NCI-H187 (cell line): ENCODE data around the gene ITGAV.

Experiments
- DNase-seq, 2 experiments: peaks; one replicate each; lab custom pipeline; 2025; lab: John Stamatoyannopoulos, UW

Gene ITGAV

DNA sequence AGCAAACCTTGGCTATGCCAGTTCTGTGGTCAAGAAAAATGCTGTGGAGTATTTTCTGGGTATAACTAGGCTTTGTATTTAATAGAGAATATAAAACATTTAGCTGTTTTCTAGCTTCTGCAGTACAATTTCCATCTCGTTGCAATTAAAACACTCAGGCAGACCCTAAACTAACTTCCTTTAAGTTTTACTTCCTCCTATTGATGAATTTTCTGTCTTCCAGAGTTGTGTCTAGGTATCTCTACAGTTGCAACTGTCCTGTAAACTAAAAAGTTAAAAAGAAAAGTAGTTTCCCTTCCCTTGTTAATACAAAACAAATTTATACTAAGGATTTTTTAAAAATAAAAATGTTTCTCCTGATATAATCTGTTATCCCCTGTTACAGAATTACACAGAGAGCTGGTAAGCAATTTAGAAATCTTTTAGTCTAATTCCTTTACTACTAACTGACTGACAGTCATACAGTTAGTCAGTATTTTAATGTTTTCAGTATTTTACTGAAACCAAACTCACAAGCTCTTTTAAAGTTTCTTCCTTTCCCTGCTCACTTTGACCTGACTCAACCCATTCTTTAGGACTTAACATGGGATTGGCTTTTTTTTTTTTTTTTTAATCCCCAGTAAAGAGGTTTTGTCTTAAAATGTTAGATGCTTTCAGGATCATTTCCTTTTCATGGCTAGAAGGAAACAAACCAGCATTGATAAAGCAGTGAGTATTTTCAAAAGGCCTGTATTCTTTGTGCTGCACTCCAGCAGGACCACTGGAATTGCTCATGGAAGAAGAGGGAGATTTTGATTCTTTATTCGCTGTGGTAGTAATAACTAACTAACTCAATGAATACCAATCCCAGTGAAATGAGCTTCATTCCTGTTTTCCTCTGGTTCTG, 22.9 kb downstream of the ITGAV start:
- DNase-seq, result no peak

DNA sequence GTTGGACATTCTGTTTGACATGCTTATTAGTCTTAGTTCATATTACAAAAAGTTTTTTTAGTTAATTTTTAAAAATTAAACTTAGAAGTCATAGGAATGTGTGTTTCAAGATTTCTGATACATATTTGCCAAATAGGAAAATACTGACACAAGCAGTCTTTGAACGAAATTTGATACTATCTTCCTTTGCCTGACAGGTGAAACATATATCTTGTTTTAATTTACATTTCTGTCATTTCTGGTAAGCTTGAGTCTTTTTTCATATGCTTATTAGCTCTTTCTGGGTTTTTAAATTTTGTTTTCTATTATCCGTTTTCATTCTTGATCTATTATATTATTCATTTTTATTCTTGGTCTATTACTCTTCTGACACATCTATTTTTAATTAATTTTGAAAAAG, 24.5 kb downstream of the ITGAV start:
- no peak for DNase-seq

DNA sequence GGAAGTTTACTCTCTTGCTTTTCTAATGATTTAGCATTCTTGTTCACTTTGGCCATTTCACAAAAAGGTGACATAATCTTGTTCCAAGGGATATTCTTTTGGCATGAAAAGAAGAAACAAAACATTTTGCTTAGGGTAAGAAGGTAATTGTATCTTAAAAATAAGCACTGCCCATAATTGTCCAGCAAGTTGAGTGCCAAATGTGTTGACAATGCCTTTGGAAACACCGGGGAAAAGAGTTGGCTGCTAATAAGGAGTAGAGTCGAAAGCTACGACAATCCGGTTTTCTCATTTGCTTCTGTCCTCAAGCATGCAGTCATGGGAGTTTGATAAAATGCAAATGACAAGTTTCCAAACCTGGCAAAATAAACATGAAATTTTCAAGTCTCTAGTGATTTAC, 27.3 kb downstream of the ITGAV start:
- no peak for DNase-seq

GRCh38 chr2:186617771-186618170, 27.9 kb downstream of the ITGAV start:
- DNase-seq, result no peak

DNA sequence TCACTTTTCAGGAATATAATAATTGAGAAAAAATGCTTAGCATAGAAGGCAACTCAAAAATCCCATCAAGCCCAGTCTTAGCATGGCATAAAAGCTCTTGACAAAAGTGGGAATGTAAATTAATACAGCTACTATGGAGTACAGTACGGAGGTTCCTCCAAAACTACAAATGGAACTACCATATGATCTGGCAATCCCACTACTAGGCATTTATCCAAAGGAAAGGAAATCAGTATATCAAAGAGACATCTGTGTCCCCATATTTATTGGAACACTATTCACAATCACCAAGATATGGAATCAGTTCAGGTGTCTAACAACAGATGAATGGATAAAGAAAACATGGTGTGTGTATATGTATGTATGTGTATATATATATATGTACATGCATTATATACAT, 28.8 kb downstream of the ITGAV start:
- DNase-seq, result no peak

- DNase-seq, result no peak
Observed at GRCh38 chr2:186623084-186623483, 33.2 kb downstream of the ITGAV start.

DNA sequence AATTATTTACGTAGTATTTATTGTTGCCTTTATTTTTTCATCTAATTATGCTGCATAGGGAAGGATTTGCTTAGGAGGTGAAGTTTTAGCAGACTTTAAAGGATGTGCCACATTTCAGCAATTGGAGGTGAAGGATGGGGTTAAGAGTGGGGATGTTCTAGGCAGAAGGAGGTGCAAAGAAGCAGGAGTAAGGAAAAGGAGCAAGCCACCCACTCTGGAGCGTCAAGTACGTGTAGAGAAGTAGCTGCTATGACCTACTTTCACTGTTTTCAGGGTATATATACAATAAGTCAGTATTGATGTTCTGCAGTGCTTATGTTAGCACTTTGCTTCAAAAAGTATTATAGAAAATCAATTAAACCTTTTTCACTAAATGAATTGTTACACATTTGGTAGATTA, 34.4 kb downstream of the ITGAV start:
- no peak for DNase-seq

DNA sequence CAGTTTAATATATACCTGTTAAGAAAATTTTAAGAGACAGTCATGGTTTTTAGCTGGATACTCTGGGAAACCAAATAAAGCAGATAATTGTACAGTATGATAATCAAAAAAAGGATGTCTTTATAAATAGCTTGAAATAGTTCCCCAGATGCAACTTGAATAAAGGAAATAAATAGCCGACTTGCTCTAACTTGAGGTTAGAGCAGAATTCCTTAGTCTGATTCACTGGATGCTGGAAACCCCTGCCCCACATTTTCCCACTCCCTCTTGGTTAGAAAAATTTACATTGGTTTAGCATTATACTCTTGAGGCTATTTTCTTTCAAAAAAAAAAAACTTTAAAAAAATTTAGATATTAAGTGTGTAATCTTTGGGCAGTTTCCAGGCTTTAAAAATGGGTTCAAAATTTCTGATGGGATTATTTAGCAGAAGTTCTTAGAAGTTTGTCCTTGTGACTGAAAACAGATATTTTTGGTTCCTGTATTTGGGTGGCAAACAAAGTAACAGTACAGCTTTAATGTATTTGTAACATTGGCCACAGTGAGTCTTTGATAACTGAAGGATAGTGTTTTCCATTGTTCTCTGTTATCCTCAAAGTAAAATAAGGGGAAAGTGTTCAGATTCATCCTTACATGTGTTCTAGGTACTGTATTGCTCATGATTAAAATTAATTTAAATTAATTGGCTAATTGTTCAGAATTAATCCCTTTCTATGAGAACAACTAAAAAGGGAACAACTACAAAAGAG, 39.6 kb downstream of the ITGAV start:
- DNase-seq, result no peak

GRCh38 chr2:186632417-186632816, 42.6 kb downstream of the ITGAV start:
- DNase-seq, result no peak

DNA sequence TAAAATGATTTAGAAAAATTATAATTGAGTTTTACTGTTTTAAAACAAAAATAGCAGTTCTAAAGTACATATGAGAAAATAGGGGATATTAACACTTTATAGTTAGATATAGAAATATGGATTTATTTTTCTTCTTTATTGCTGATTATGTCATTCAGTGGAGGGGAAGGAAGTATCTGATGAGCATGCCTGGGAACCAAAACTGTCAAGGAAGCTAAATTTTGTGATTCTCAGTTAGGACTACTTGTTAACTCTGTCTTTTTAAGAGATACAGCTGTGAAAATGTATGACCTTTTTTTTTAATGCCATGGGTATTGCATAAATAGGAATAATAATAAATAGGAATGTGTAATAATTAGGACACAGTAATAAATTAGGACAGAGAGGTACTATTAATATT, 44.8 kb downstream of the ITGAV start:
- DNase-seq, result no peak

GRCh38 chr2:186636800-186637496, 47.1 kb downstream of the ITGAV start:
- DNase-seq, result no peak

- no peak for DNase-seq
Observed at GRCh38 chr2:186637497-186637800, 47.6 kb downstream of the ITGAV start.

GRCh38 chr2:186639939-186640338, 50.1 kb downstream of the ITGAV start:
- no peak for DNase-seq

- DNase-seq, result no peak
Observed at GRCh38 chr2:186641132-186641806, 51.4 kb downstream of the ITGAV start.

GRCh38 chr2:186641807-186642321, 52.0 kb downstream of the ITGAV start:
- peak in 1 of 2 experiments; percentile 3 for DNase-seq

GRCh38 chr2:186644791-186645190, 54.9 kb downstream of the ITGAV start:
- DNase-seq, result no peak

DNA sequence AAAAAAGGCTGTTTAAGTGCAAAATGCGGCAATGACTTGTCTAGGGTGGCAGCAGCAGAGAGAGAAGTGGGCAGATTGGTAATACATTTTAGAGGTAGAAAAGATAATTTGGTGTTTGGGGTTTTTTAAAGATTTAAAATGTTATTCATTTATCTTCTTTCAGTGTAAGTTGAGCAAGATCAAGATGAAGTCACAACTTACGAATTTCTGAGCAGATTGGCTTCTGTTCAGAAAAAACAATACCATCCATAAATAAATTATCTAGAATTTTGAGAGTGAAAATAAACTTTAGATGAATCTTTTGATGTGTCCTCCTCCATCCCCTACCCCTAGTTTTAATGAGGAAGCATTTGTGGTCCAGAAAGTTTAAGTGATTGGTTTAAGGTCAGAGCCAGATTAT, 56.1 kb downstream of the ITGAV start:
- no peak for DNase-seq

DNA sequence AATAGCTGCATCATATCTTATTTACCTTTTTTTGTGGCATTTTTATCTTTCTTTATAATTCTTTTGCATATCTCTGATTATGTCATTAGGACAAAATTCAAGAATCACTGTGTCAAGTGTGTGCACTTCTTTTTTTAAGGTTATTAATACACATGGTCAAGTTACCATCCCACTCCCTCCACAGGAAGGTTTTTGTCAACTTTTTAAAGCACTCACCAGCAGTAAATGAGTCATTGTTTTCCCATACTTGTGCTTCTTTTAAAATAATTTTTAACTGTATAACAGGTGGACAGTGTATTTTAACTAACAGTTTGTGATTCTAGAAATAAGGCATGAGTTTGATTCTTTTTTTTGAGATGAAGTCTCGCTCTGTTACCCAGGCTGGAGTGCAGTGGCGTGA, 58.3 kb downstream of the ITGAV start:
- DNase-seq, result no peak

DNA sequence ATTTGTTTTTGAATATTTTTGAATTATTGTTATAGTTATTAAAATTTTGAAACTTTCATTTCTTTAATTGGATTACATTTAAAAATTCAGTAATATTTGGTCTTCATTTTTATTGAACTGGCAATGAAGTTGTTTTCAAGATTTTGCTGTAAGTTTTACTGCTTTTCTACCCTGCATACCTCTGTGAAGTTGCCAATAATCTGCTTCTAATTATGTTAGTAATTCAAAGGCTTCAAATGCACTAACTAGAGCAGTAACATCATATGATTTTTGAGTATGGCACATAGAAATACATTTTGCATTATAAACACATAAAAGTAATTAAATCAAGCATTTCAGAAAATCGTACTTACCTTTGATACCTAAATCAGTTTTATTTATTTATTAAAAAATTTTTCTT, 63.7 kb downstream of the ITGAV start:
- DNase-seq, result no peak

DNA sequence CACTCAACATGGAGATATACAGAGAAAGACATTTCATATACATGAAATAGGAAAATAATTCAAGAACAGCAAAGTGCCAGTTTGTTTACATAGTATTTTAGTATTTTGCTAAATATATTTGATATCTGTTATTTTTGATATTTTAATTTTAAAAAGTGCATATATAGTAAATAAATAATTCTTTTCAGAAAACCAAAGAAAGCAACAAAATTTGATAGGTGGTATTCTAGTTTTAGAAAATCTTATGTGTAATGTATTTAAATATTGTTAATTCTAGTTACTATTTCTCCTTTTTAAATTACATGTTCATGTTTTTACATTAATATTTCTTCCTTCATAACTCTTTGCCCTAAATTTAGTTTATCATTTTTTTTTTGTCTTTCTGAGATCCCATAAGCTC, 69.5 kb downstream of the ITGAV start:
- no peak for DNase-seq

GRCh38 chr2:186664385-186665043, 74.7 kb downstream of the ITGAV start:
- DNase-seq, result no peak

DNA sequence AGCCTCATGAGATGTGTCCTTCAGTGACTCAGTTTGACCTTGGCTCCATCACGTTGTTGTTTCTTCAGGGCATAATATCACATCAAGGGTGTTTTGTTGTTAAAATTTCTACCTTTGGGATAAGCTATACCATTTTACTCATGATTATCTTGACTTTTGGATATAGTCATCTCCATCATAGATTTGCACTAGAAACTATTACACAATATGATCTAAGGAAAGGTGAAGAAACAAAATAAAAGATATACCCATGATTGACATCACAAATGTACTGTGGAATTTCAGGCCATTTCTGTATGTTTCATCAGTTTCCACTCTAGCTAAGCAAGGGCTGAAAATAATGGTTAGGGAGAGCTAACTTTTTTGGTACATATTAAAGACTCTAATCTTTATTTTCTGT, 79.3 kb downstream of the ITGAV start:
- no peak for DNase-seq
